ENCODE measurements around the gene PLEKHM2.

PLEKHM2 gene

GRCh38 chr1:15701784-15702183 lies 17.7 kb downstream of the PLEKHM2 start:
- DNase-seq (ENCODE audit: low read depth), result no peak

- DNase-seq (ENCODE audit: low read depth), result no peak
Observed at GRCh38 chr1:15702722-15703550, 18.8 kb downstream of the PLEKHM2 start.

- DNase-seq (ENCODE audit: low read depth), result no peak
Observed at GRCh38 chr1:15703562-15703961, 19.4 kb downstream of the PLEKHM2 start.

DNA sequence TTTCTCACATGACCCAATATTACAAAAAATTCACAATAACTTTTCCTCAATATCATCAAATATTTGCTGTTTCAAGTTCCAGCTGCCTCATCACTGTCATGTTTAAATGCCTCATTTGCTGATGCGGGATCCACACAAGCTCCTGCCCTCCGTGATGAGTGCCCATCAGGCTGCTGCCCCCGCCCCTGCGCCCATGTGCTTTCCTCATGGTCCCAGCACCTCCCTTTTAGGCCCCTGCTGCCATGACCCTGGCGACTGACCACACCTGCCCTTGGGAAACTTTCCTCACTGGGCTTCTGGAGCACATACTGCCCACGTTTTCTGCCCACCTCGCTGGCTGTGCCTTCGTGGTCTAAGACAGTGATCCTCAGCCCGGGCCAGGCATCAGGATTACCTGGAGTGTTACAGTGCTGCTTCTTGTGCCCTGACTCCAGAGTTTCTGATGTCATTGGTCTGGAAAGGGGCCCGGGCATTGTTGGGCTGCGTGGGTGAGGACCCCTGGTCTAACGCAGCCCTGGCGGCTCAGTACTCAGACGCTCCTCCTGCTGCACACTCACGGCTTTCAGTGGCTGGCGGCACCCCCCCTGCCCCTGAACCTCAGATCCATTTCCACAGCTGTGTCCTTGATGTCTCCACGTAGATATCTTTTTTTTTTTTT lies 20.5 kb downstream of the PLEKHM2 start:
- DNase-seq (ENCODE audit: low read depth), result no peak

DNA sequence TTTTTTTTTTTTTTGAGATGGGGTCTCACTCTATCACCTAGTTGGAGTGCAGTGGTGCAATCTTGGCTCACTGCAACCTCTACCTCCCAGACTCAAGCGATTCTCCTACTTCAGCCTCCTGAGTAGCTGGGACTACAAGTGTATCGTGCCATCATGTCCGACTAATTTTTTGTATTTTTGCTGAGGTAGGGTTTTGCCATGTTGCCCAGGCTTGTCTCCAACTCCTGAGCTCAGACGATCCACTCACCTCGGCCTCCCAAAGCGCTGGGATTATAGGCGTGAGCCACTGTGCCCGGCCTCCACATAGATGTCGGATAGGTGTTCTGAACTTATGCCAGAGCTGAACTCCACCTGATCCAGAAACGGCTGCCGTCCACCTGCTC lies 21.1 kb downstream of the PLEKHM2 start:
- no peak for DNase-seq (ENCODE audit: low read depth)

- no peak for DNase-seq (ENCODE audit: low read depth)
Observed at GRCh38 chr1:15706751-15707150, 22.6 kb downstream of the PLEKHM2 start.

DNA sequence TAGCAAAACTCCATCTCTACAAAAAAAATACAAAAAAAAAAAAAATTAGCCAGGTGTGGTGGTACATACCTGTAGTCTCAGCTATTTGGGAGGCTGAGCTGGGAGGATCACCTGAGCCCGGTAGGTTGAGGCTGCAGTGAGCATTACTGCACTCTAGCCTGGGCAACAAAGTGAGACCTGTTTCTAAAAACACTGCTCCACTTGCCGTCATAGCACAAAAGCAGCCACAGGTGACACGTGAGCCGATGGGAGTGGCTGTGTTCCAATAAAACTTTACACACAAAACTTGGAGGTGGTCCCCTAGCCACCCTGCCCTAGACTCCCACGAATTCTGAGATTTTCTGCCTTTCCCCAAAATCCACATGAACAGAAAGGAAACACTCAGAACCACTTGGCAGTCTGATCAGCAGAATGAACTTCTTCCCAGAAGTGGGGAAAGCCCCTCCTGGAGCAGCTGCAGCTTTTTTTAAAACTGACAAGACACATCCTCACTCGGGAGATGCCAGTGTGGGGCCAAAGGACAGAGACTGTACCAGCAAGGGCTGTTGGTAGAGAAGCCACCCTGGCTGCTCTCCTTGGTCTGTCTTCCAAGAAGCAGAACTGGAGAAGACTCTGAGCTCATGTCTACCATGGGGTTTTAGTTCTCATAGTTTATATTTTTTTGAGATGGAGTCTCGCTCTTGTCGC lies 23.3 kb downstream of the PLEKHM2 start:
- no peak for DNase-seq (ENCODE audit: low read depth)

- no peak for DNase-seq (ENCODE audit: low read depth)
Observed at GRCh38 chr1:15708486-15709137, 24.5 kb downstream of the PLEKHM2 start.

- no peak for DNase-seq (ENCODE audit: low read depth)
Observed at GRCh38 chr1:15709226-15709625, 25.1 kb downstream of the PLEKHM2 start.

DNA sequence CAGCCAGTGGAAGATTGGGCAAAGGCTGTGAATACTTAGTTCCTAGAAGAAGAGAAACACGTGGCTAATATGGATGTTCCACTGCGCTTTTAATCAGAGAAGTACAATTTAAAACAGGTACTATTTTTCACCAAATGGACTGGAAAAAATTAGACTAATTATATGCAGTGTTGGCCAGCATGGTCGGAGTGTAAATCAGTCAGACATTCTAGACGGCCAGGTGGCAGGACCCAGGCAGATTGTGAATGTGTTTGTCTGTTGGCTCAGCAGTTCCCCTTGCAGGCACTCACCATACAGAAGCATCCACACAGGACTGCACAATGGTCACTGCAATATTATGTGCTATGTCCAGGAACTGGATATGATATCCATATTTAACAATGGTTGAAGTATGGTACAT lies 28.0 kb downstream of the PLEKHM2 start:
- DNase-seq (ENCODE audit: low read depth), result no peak

DNA sequence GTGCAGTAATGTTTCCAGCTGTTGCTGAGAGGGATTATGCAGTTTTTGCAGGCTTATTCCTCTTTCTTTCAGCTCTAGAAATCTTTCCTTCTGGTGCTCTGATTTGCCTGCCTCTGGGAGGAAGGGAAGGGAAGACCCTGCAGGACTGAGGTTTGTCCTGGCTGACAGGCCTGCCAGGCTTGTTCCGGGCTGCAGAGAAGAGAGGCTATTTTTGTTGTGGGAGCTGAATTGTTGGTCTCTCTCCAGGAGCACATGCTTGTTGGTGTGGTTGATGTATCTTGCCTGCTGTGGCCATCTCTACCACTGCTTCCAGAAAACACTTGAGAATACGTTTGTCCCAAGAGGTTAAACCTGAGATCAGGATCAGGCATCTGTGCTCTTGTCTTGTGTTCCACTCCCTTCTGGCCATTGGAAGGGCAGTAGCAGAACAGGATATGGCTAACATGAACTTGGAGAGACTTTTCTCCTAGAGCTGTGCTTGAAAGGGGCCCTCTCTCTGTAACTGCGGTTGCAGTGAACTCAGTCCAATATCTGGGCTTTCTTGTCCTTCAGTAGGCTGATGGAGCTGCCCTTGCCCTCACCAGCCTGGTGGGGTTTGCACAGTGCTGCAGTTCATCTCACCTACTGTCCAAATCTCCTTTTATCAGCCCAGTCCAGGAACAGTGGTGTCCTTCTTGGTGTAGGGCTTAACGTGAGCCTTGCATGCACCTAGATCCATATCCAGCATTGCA lies 30.5 kb downstream of the PLEKHM2 start:
- no peak for DNase-seq (ENCODE audit: low read depth)

- DNase-seq (ENCODE audit: low read depth), result no peak
Observed at GRCh38 chr1:15717418-15718125, 33.5 kb downstream of the PLEKHM2 start.

GRCh38 chr1:15718199-15718601 lies 34.1 kb downstream of the PLEKHM2 start:
- DNase-seq (ENCODE audit: low read depth), result no peak

- DNase-seq (ENCODE audit: low read depth), result no peak
Observed at GRCh38 chr1:15719381-15720120, 35.4 kb downstream of the PLEKHM2 start.

DNA sequence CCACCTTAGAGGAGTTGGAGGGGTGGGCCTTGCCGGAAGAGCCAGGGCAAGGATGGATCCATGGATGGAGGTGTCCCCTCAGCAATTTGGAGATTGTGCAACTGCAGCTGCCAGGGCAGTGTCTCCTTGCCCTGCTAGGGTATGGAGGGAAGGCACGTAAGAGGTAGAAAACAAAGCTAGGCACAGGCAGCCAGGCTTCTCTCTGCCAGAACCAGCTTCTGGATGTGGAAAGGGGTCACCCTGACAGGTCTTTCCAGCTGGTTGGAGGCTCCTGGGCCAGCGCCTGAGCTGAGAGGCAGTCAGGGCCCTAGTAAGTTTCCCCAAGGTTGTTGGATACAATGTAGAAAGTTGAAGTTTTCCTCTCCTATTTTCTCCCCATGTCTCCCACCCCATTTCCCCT lies 36.7 kb downstream of the PLEKHM2 start:
- no peak for DNase-seq (ENCODE audit: low read depth)

DNA sequence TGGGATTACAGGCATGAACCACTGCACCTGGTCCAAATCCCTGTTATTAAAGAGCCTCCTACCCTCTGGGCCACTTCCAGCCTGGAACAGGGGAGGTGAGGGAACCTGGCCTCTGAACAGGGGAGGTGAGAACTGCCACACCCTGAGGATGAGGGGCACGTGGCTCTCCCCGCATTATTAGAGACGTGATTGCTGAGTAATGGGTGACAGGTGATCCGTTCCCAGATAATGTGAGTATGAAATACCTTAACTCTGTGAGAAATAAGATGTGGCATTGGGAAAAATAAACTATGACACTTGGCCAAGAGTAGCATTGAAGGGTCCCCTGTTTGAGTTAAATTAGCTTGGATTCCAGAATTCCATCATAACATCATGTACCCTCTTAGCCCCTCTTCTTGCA lies 38.3 kb downstream of the PLEKHM2 start:
- no peak for DNase-seq (ENCODE audit: low read depth)

DNA sequence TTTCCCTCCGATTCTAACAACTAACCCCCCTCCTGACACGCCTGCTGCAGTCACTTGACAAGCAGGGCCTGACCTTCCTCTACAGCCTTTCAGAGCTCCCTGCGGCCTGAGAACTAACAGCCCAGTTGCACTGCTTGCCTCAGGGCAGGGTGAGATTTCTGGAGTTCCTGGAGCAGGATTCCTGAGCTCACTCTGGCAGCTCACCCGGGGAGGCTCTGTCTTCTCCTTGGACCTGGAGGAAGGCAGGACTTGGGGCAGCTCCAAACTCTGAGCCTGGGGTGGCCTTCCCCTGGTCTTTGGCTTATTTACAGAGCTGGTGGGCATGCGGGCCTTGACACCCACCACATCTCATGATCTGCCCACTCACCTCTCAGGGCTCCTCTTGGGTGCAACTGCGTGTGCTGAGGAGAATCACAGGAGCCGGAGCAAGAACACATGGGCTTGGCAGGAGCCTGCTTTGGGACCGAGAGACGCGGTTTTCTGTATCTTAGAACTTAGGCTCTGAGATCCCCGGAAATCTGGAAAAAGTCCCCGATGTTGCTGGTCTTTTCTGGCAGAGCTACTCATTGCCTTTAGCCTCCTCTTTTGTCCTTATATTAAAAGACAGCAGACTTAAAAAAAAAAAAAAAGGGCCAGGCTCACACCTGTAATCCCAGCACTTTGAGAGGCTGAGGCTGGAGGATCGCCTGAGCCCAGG lies 38.9 kb downstream of the PLEKHM2 start:
- DNase-seq (ENCODE audit: low read depth), result no peak

DNA sequence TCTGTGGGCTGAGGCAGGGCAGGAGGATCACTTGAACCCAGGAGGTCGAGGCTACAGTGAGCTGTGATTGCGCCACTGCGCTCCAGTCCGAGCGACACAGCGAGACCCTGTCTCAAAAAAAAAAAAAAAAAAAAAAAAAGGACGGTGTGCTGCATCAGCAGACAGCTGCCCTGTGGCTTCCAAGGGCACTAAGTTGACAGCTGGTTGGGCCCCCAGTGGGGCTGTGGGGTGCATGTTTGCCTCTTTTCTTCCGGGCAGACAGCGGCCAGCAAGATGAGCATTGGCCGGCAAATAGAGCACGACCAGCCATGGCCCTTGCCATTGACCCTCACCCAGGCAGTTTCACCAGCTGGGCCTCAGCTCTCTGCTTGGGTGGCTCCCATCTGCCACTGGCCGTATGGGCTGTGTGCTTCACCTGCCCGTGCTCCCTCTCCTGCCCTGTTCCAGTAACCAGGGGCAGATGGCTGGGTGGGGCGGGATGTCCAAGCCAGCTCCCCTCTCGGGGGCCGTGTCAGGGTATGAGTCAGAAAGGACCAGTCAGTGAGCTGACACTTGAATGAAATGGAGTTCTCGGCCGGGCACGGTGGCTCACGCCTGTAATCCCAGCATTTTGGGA lies 39.6 kb downstream of the PLEKHM2 start:
- DNase-seq (ENCODE audit: low read depth), result no peak
